IMR-90 (cell line): ENCODE data around the gene LATS1. TPM values are rescaled to one million over a fixed set of nuclear protein-coding genes. Genes with fewer than 3 reads are reported as not detected.

Experiments
- ATAC-seq: fragments of 200-7000 bp; cut with Tn5 transposase; 2 replicates; pipeline ENCODE4 v1.9.1; 2020; ENCODE audit warnings: low read depth, mild to moderate bottlenecking, moderate library complexity
- BruUV-seq: library from RNA; stranded (reverse); fragments of 400-500 nt; replicated peaks from 2 replicates; lab custom pipeline; 2021; lab: Mats Ljungman, UMichigan
- CTCF ChIA-PET: fragments of 300-600 bp; formaldehyde crosslinking; extraction: SDS; loops from one replicate; lab custom pipeline; 2021; ENCODE audit warnings: antibody characterized with exemption; lab: Yijun Ruan, JAX
- POLR2A ChIA-PET: fragments of 300-600 bp; sonication (Branson Sonifier 250); formaldehyde crosslinking; loops from one replicate; lab custom pipeline; 2022; ENCODE audit warnings: antibody characterized with exemption; ENCODE audit not compliant: unreplicated experiment; lab: Charles Lee
- DNase-seq: peaks from one replicate; pipeline ENCODE4 v3.0.0; 2013
- H2AFZ ChIP-seq: replicated peaks from 2 replicates; pipeline ENCODE3; 2013; ENCODE audit warnings: low read length, mild to moderate bottlenecking; ENCODE audit not compliant: poor library complexity
- H2AK5ac ChIP-seq: 2 replicates; pipeline ENCODE4 v1.6.1; 2013; ENCODE audit warnings: low read depth, low read length, inconsistent platforms
- H2AK9ac ChIP-seq: replicated peaks from 2 replicates; pipeline ENCODE3; 2013; ENCODE audit warnings: mild to moderate bottlenecking, low read depth, low read length, moderate library complexity; ENCODE audit not compliant: poor library complexity
- H2BK120ac ChIP-seq: 2 replicates; pipeline ENCODE4 v1.6.1; 2013; ENCODE audit warnings: low read depth, low read length, inconsistent platforms
- H2BK15ac ChIP-seq: 3 replicates; pipeline ENCODE4 v1.6.1; 2013; ENCODE audit warnings: low read depth, low read length, inconsistent platforms
- H2BK20ac ChIP-seq: 2 replicates; pipeline ENCODE4 v1.6.1; 2013; ENCODE audit warnings: low read depth, mild to moderate bottlenecking, inconsistent platforms, low read length, moderate library complexity
- H2BK5ac ChIP-seq: 2 replicates; pipeline ENCODE4 v1.6.1; 2013; ENCODE audit warnings: mild to moderate bottlenecking, low read depth, low read length, inconsistent platforms; ENCODE audit not compliant: poor library complexity, severe bottlenecking
- H3K14ac ChIP-seq: replicated peaks from 2 replicates; pipeline ENCODE4 v1.6.1; 2013; ENCODE audit warnings: low read depth, low read length, inconsistent platforms
- H3K18ac ChIP-seq: 2 replicates; pipeline ENCODE4 v1.6.1; 2013; ENCODE audit warnings: low read depth, low read length, control low read depth
- H3K23ac ChIP-seq: 2 replicates; pipeline ENCODE4 v1.6.1; 2013; ENCODE audit warnings: low read depth, low read length, inconsistent platforms
- H3K27ac ChIP-seq: 2 replicates; pipeline ENCODE4 v1.5.1; 2013; ENCODE audit warnings: mild to moderate bottlenecking, control low read depth, low read length; ENCODE audit not compliant: insufficient read depth
- H3K27me3 ChIP-seq: 2 replicates; pipeline ENCODE4 v1.6.1; 2013; ENCODE audit warnings: low read length; ENCODE audit not compliant: control insufficient read depth, insufficient read depth
- H3K36me3 ChIP-seq: 2 replicates; pipeline ENCODE4 v1.6.1; 2013; ENCODE audit warnings: low read length, mixed read lengths; ENCODE audit not compliant: control insufficient read depth, insufficient read depth
- H3K4ac ChIP-seq: 2 replicates; pipeline ENCODE4 v1.6.1; 2013; ENCODE audit warnings: low read depth, low read length, inconsistent platforms
- H3K4me1 ChIP-seq: 2 replicates; pipeline ENCODE4 v1.6.1; 2013; ENCODE audit warnings: low read length, mixed read lengths; ENCODE audit not compliant: control insufficient read depth, insufficient read depth
- H3K4me2 ChIP-seq: 2 replicates; pipeline ENCODE4 v1.6.1; 2013; ENCODE audit warnings: low read depth, mild to moderate bottlenecking, control low read depth, low read length, moderate library complexity
- H3K4me3 ChIP-seq: 2 replicates; pipeline ENCODE4 v1.5.1; 2013; ENCODE audit warnings: low read depth, mild to moderate bottlenecking, control low read depth, low read length, moderate library complexity; ENCODE audit not compliant: insufficient read depth
- H3K56ac ChIP-seq: 2 replicates; pipeline ENCODE4 v1.6.1; 2013; ENCODE audit warnings: low read length, inconsistent platforms; ENCODE audit not compliant: insufficient read depth; ENCODE audit errors: extremely low read depth
- H3K79me1 ChIP-seq, 2 experiments: 2 replicates each; pipeline ENCODE4 v1.6.1; 2013; ENCODE audit warnings: low read length in 2 of 2, inconsistent platforms in 1 of 2, low read depth in 1 of 2
- H3K9ac ChIP-seq: 2 replicates; pipeline ENCODE4 v1.6.1; 2013; ENCODE audit warnings: low read depth, low read length, control low read depth
- H3K9me1 ChIP-seq: 2 replicates; pipeline ENCODE4 v1.6.1; 2013; ENCODE audit warnings: low read length, inconsistent platforms; ENCODE audit not compliant: insufficient read depth
- H3K9me3 ChIP-seq: 2 replicates; pipeline ENCODE4 v1.6.1; 2013; ENCODE audit warnings: low read length; ENCODE audit not compliant: control insufficient read depth, insufficient read depth
- H4K20me1 ChIP-seq: 2 replicates; pipeline ENCODE4 v1.6.1; 2013; ENCODE audit warnings: low read length, inconsistent platforms; ENCODE audit not compliant: insufficient read depth
- H4K5ac ChIP-seq: 2 replicates; pipeline ENCODE4 v1.6.1; 2013; ENCODE audit warnings: mild to moderate bottlenecking, low read depth, low read length, control low read depth
- H4K8ac ChIP-seq, 2 experiments: 2 replicates each; pipeline ENCODE4 v1.6.1; 2013; ENCODE audit warnings: low read depth in 2 of 2, low read length in 2 of 2, control low read depth in 1 of 2, inconsistent platforms in 1 of 2
- H4K91ac ChIP-seq: 2 replicates; pipeline ENCODE4 v1.6.1; 2013; ENCODE audit warnings: low read depth, low read length, inconsistent platforms; ENCODE audit not compliant: insufficient read depth
- BHLHE40 ChIP-seq: fragments of 150-350 bp; IDR thresholded peaks from 2 replicates; pipeline ENCODE4 v1.6.1; 2016; ENCODE audit warnings: mild to moderate bottlenecking, low read depth, low read length
- FOS ChIP-seq: fragments of 150-350 bp; IDR thresholded peaks from 2 replicates; pipeline ENCODE4 v1.6.1; 2016; ENCODE audit warnings: low read depth, low read length
- MAFK ChIP-seq: IDR thresholded peaks from 2 replicates; pipeline ENCODE4 v1.6.1; 2012; ENCODE audit warnings: low read depth, low read length, improper control_type of control experiment
- MAZ ChIP-seq: IDR thresholded peaks from 2 replicates; pipeline ENCODE4 v1.6.1; 2012; ENCODE audit warnings: low read depth, mild to moderate bottlenecking, low read length, improper control_type of control experiment, moderate library complexity, borderline replicate concordance
- MXI1 ChIP-seq: IDR thresholded peaks from 2 replicates; pipeline ENCODE4 v1.6.1; 2012; ENCODE audit warnings: low read depth, mild to moderate bottlenecking, low read length, moderate library complexity, borderline replicate concordance
- NFE2L2 ChIP-seq: fragments of 150-350 bp; IDR thresholded peaks from 2 replicates; pipeline ENCODE4 v1.6.1; 2016; ENCODE audit warnings: low read depth, mild to moderate bottlenecking, low read length
- RAD21 ChIP-seq: IDR thresholded peaks from 2 replicates; pipeline ENCODE4 v1.6.1; 2012; ENCODE audit warnings: low read length, improper control_type of control experiment
- RCOR1 ChIP-seq: IDR thresholded peaks from 2 replicates; pipeline ENCODE4 v1.6.1; 2012; ENCODE audit warnings: mild to moderate bottlenecking, low read length, improper control_type of control experiment; ENCODE audit not compliant: insufficient replicate concordance
- RFX5 ChIP-seq: IDR thresholded peaks from 2 replicates; pipeline ENCODE4 v1.8.0; 2012; ENCODE audit warnings: low read depth, mild to moderate bottlenecking, low read length, moderate library complexity
- SMC3 ChIP-seq: fragments of 150-350 bp; IDR thresholded peaks from 2 replicates; pipeline ENCODE4 v1.6.1; 2016; ENCODE audit warnings: low read depth, mild to moderate bottlenecking, antibody characterized with exemption, low read length, moderate library complexity
- WGBS, 2 experiments: methylation state at CpG; one replicate each; pipeline versions ENCODE4 v1.1.5 to v1.1.7; 2013; ENCODE audit warnings: missing lambda C conversion rate in 2 of 2; ENCODE audit not compliant: insufficient read length in 1 of 2; ENCODE audit errors: extremely low coverage in 2 of 2; 5-methylcytosine and 5-hydroxymethylcytosine counted together
- dilution Hi-C: fragments of 300-500 bp; cut with HindIII; formaldehyde crosslinking; loops from one replicate; pipeline ENCODE4 v1.14.3; 2018; ENCODE audit warnings: low sequenced_read_pairs; ENCODE audit not compliant: unreplicated experiment
- in situ Hi-C: fragments of 300-500 bp; cut with MboI; formaldehyde crosslinking; loops from 3 replicates; pipeline ENCODE4 v1.14.3; 2019; ENCODE audit warnings: low sequenced_read_pairs, inconsistent platforms, mixed read lengths
- intact Hi-C: fragments of 100-400 bp; cut with micrococcal nuclease; formaldehyde crosslinking; loops from 2 replicates; pipeline ENCODE4 v1.10.0; 2022
- polyA plus RNA-seq, 3 experiments: library from polyadenylated mRNA; depleted of rRNA; stranded (reverse); fragments of >200 nt; gene quantifications; 2 replicates each; pipeline ENCODE4 v1.2.3, GENCODE V29; 2012; ENCODE audit warnings: low replicate concordance in 1 of 3
- total RNA-seq: library from RNA; depleted of rRNA; stranded (reverse); fragments of >200 nt; gene quantifications from 2 replicates; pipeline ENCODE4 v1.2.3, GENCODE V29; 2012
- TF ChIP-seq, protein P1 (sequence below): fragments of 150-350 bp; IDR thresholded peaks from 2 replicates; pipeline ENCODE4 v1.6.1; 2016; ENCODE audit warnings: low read depth, mild to moderate bottlenecking, low read length, moderate library complexity, borderline replicate concordance

LATS1 gene
- total and polyA plus RNA-seq, 2 of the 4 experiments (the other 2 are of a cell fraction): 7.9 to 20.1 TPM

DNA sequence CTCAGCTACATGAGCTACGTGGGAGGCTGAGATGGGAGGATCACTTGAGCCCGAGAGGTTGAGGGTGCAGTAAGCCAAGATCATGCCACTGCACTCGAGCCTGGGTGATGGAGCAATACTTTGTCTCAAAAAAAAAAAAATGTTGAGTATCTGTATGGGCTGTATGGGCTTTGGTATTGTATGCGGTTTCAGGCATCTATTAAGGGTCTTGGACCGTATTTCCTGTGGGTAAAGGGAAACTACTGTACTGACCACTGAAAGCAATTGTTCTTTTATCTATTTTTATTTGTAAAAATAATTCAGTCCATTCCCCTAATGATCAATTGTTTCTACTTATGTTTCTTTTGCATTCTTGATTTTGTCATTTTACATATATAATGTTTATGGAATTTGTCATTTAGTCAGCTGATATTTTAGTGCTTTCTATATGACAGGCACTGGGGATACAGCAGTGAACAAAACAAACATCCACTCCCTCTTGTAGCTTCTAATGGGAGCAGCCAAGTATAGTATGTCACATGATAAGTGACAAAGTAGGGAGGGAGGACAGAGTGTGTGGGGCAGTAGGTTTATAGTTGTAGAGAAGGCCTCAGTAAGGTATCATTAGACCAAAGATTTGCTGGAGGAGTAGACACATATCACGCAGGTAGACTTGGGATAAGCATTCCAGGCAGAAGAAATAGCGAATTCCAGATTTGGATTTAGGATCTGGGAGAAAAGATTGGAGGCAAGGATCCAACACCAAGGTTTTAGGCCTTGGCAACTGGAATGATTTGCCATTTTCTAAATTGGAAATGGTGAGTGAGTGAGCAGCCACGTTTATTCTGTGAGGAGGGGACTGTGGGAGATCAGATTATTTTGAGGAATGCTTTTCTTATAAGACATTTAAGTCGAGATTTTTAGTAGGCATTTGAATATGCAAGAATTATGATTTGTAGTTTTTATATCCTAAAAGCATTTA is 37.7 kb upstream of the LATS1 start:
- H3K27me3 ChIP-seq: no peaks in the 10 kb centered on the region
- CTCF ChIA-PET: no interaction called here
- H3K4ac ChIP-seq: no peak overlapping the region
- no peak overlapping the region for H2BK20ac ChIP-seq
- no peak overlapping the region for H3K4me2 ChIP-seq
- H2AK9ac ChIP-seq: no peak overlapping the region
- no peak overlapping the region for H3K4me3 ChIP-seq
- H3K4me1 ChIP-seq: no peaks in the 10 kb centered on the region
- H4K91ac ChIP-seq: no peak overlapping the region
- H4K8ac ChIP-seq: no peak overlapping the region
- WGBS, 2 experiments: 93% methylated on average over 5 of the region's 9 CpGs; no CpG with 5 or more reads in 1 of the 2 experiments
- no peak overlapping the region for H2BK5ac ChIP-seq
- no peak overlapping the region for H3K23ac ChIP-seq
- ATAC-seq (no peak), DNase-seq (no peak)
- no peak overlapping the region for H3K56ac ChIP-seq
- no peak overlapping the region for H3K27ac ChIP-seq
- H2AK5ac ChIP-seq: no peak overlapping the region
- no peak overlapping the region for H3K14ac ChIP-seq
- H3K9ac ChIP-seq: no peak overlapping the region
- H2BK120ac ChIP-seq: no peak overlapping the region
- no peak overlapping the region for H4K5ac ChIP-seq
- no peak overlapping the region for H2AFZ ChIP-seq
- TF ChIP-seq RCOR1 (no peak), MXI1 (no peak), RAD21 (no peak), FOS (no peak), NFE2L2 (no peak), MAZ (no peak), BHLHE40 (no peak), RFX5 (no peak), SMC3 (no peak), MAFK (no peak)
- TF ChIP-seq, protein P1, sequence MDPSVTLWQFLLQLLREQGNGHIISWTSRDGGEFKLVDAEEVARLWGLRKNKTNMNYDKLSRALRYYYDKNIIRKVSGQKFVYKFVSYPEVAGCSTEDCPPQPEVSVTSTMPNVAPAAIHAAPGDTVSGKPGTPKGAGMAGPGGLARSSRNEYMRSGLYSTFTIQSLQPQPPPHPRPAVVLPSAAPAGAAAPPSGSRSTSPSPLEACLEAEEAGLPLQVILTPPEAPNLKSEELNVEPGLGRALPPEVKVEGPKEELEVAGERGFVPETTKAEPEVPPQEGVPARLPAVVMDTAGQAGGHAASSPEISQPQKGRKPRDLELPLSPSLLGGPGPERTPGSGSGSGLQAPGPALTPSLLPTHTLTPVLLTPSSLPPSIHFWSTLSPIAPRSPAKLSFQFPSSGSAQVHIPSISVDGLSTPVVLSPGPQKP: no peak
- in situ Hi-C loops: no loop called here
- no peaks in the 10 kb centered on the region for H3K9me3 ChIP-seq
- dilution Hi-C loops: no loop called here
- H3K9me1 ChIP-seq: 0 out of 2 replicates have a peak, but pooled peaks cover 2% of the 10 kb centered on the region
- BruUV-seq: no TSS peak
- H3K36me3 ChIP-seq: no peaks in the 10 kb centered on the region; the same call in 1 of the 2 replicates
- POLR2A ChIA-PET: no interaction called here
- intact Hi-C loops: no loop called here
- no peak overlapping the region for H3K18ac ChIP-seq
- no peak overlapping the region for H2BK15ac ChIP-seq
- peaks cover 29 to 46% of the 10 kb centered on the region in 2 experiments for H3K79me1 ChIP-seq
- peaks cover 24% of the 10 kb centered on the region for H4K20me1 ChIP-seq
